ENCODE measurements around the gene PSMA8.

- no peak for TF ChIP-seq POLR2A (IDR thresholded peaks at IDR 0.05)
- no peak for TF ChIP-seq CTCF (IDR thresholded peaks at IDR 0.05)
These were observed 56.8 kb downstream of the PSMA8 start for GRCh38 chr18:26190506-26190905.
